Measurements from ENCODE around the gene CNOT6. TPM values are rescaled to one million over a fixed set of nuclear protein-coding genes. Genes with fewer than 3 reads are reported as not detected.

CNOT6 gene
- total RNA-seq, 1 donor from 2014 or later = 24.9 TPM

GRCh38 chr5:180558232-180558631 lies 64.1 kb downstream of the CNOT6 start:
- ChIA-PET CTCF (no interaction called here), POLR2A (no interaction called here)
- Mint-ChIP-seq H3K4me1 (no peaks in the 10 kb centered on the region), H3K36me3 (ENCODE audit: low read depth) (peaks cover 86% of the 10 kb centered on the region), H3K4me3 (no peak overlapping the region), H3K27me3 (no peaks in the 10 kb centered on the region), H3K27ac (no peak overlapping the region), H3K9me3 (no peaks in the 10 kb centered on the region)
- DNase-seq = no peak
- TF ChIP-seq CTCF (IDR thresholded peaks at IDR 0.05) = no peak
- intact Hi-C loops (cut with micrococcal nuclease) = no loop called here
- no peak for ATAC-seq (ENCODE audit: low read depth)

- Mint-ChIP-seq H3K27ac (no peak overlapping the region), H3K4me1 (no peaks in the 10 kb centered on the region), H3K9me3 (no peaks in the 10 kb centered on the region), H3K4me3 (no peak overlapping the region), H3K27me3 (no peaks in the 10 kb centered on the region), H3K36me3 (ENCODE audit: low read depth) (peaks cover 85% of the 10 kb centered on the region)
- DNase-seq (no peak), ATAC-seq (ENCODE audit: low read depth) (no peak)
- intact Hi-C loops (cut with micrococcal nuclease) = no loop called here
- no peak for TF ChIP-seq CTCF (IDR thresholded peaks at IDR 0.05)
- CTCF ChIA-PET = no interaction called here
- POLR2A ChIA-PET = no interaction called here
These were observed 69.8 kb downstream of the CNOT6 start for GRCh38 chr5:180563994-180564393.

- H3K27ac Mint-ChIP-seq = no peak overlapping the region
- H3K9me3 Mint-ChIP-seq = no peaks in the 10 kb centered on the region
- TF ChIP-seq CTCF (IDR thresholded peaks at IDR 0.05) = no peak
- intact Hi-C loops (cut with micrococcal nuclease) = no loop called here
- peaks cover 86% of the 10 kb centered on the region for H3K36me3 Mint-ChIP-seq (ENCODE audit: low read depth)
- DNase-seq = no peak
- no peak overlapping the region for H3K4me3 Mint-ChIP-seq
- no peaks in the 10 kb centered on the region for H3K4me1 Mint-ChIP-seq
- ChIA-PET CTCF (no interaction called here), POLR2A (no interaction called here)
- no peaks in the 10 kb centered on the region for H3K27me3 Mint-ChIP-seq
- no peak for ATAC-seq (ENCODE audit: low read depth)
These were observed 74.7 kb downstream of the CNOT6 start for GRCh38 chr5:180568914-180569313.

- Mint-ChIP-seq H3K4me3 (no peak overlapping the region), H3K9me3 (no peaks in the 10 kb centered on the region), H3K4me1 (no peaks in the 10 kb centered on the region), H3K27me3 (no peaks in the 10 kb centered on the region), H3K27ac (no peak overlapping the region), H3K36me3 (ENCODE audit: low read depth) (peaks cover 71% of the 10 kb centered on the region)
- intact Hi-C loops (cut with micrococcal nuclease) = no loop called here
- ATAC-seq (ENCODE audit: low read depth) (no peak), DNase-seq (no peak)
- ChIA-PET CTCF (no interaction called here), POLR2A (no interaction called here)
- no peak for TF ChIP-seq CTCF (IDR thresholded peaks at IDR 0.05)
These were observed 81.4 kb downstream of the CNOT6 start for GRCh38 chr5:180575571-180575970.

- ATAC-seq (ENCODE audit: low read depth) (no peak), DNase-seq (no peak)
- Mint-ChIP-seq H3K27me3 (no peaks in the 10 kb centered on the region), H3K27ac (no peak overlapping the region), H3K4me3 (no peak overlapping the region), H3K4me1 (no peaks in the 10 kb centered on the region), H3K36me3 (ENCODE audit: low read depth) (peaks cover 25% of the 10 kb centered on the region), H3K9me3 (no peaks in the 10 kb centered on the region)
- ChIA-PET POLR2A (no interaction called here), CTCF (no interaction called here)
- intact Hi-C loops (cut with micrococcal nuclease) = no loop called here
- no peak for TF ChIP-seq CTCF (IDR thresholded peaks at IDR 0.05)
These were observed 86.5 kb downstream of the CNOT6 start for GRCh38 chr5:180580681-180581080.

Data from activated B cell treated with CpG ODN at 0.5 μM for 24 hours (primary cell).